Muscle of leg (tissue), 9 donors: ENCODE data around the gene VWA5A. TPM values are rescaled to one million over a fixed set of nuclear protein-coding genes. Genes with fewer than 3 reads are reported as not detected.

Experiments
- polyA plus RNA-seq, 8 donors: library from polyadenylated mRNA; unstranded; fragments of 120-200 nt; gene quantifications; one replicate each; pipeline versions ENCODE4 v1.2.1 to v1.2.3, GENCODE V29; 2013; ENCODE audit warnings: inconsistent platforms in 1 of 8, low replicate concordance in 1 of 8; ENCODE audit not compliant: insufficient read length in 8 of 8, insufficient read depth in 1 of 8
- total RNA-seq: library from RNA; stranded (reverse); fragments of 120-200 nt; gene quantifications from one replicate; pipeline ENCODE4 v1.2.4, GENCODE V29; 2013

Gene VWA5A
- total and polyA plus RNA-seq, 9 donors, result 73.8 to 139 (median 104) TPM

Other genes with a start within 250 kb of the VWA5A start
- gene TMEM225, start 229.8 kb upstream of the VWA5A start, total RNA-seq, result not detected
- not detected for gene TMEM225, start 229.8 kb upstream of the VWA5A start, polyA plus RNA-seq
- gene OR8D4, start 213.3 kb upstream of the VWA5A start, total RNA-seq, result 0.04 TPM
- under 1 TPM in 5 of 8 donors, not detected in 3; 0.06 to 0.09 (median 0.08) TPM for gene OR8D4, start 213.3 kb upstream of the VWA5A start, polyA plus RNA-seq
- 0.04 TPM for gene OR4D5, start 175.8 kb upstream of the VWA5A start, total RNA-seq
- gene OR4D5, start 175.8 kb upstream of the VWA5A start, polyA plus RNA-seq, result not detected
- gene OR6T1, start 171.6 kb upstream of the VWA5A start, total RNA-seq, result not detected
- not detected for gene OR6T1, start 171.6 kb upstream of the VWA5A start, polyA plus RNA-seq
- gene OR10S1, start 137.7 kb upstream of the VWA5A start, total RNA-seq, result not detected
- not detected for gene OR10S1, start 137.7 kb upstream of the VWA5A start, polyA plus RNA-seq
- not detected for gene OR10G6, start 120.3 kb upstream of the VWA5A start, total RNA-seq
- gene OR10G6, start 120.3 kb upstream of the VWA5A start, polyA plus RNA-seq, result not detected
- gene OR10G4, start 102.5 kb upstream of the VWA5A start, total RNA-seq, result 0.04 TPM
- gene OR10G4, start 102.5 kb upstream of the VWA5A start, polyA plus RNA-seq, result under 1 TPM in 2 of 8 donors, not detected in 6; 0.04 to 0.31 TPM
- not detected for gene OR10G9, start 92.4 kb upstream of the VWA5A start, total RNA-seq
- gene OR10G9, start 92.4 kb upstream of the VWA5A start, polyA plus RNA-seq, result not detected
- gene OR10G8, start 88.7 kb upstream of the VWA5A start, total RNA-seq, result not detected
- not detected for gene OR10G8, start 88.7 kb upstream of the VWA5A start, polyA plus RNA-seq
- not detected for gene OR10G7, start 74.1 kb upstream of the VWA5A start, total RNA-seq
- not detected for gene OR10G7, start 74.1 kb upstream of the VWA5A start, polyA plus RNA-seq
- gene OR10D3, start 67.9 kb downstream of the VWA5A start, total RNA-seq, result under 0.01 TPM
- gene OR10D3, start 67.9 kb downstream of the VWA5A start, polyA plus RNA-seq, result under 1 TPM in 1 of 8 donors, not detected in 7; 0.05 TPM
- 0.09 TPM for gene OR8G1, start 125.6 kb downstream of the VWA5A start, total RNA-seq
- gene OR8G1, start 125.6 kb downstream of the VWA5A start, polyA plus RNA-seq, result under 1 TPM in 2 of 8 donors, not detected in 6; 0.07 to 0.15 TPM
- not detected for gene OR8G5, start 140.9 kb downstream of the VWA5A start, total RNA-seq
- gene OR8G5, start 140.9 kb downstream of the VWA5A start, polyA plus RNA-seq, result under 1 TPM in 4 of 8 donors, not detected in 4; 0.11 to 0.34 (median 0.21) TPM
- gene OR8D1, start 198.5 kb downstream of the VWA5A start, total RNA-seq, result not detected
- gene OR8D1, start 198.5 kb downstream of the VWA5A start, polyA plus RNA-seq, result under 1 TPM in 4 of 8 donors, not detected in 4; 0.01 to 0.05 (median 0.03) TPM
- gene OR8D2, start 204.7 kb downstream of the VWA5A start, total RNA-seq, result not detected
- gene OR8D2, start 204.7 kb downstream of the VWA5A start, polyA plus RNA-seq, result not detected